NB4 (cell line): ENCODE measurements around the gene SHISA6.

Experiments used
- POLR2A ChIP-seq: IDR thresholded peaks from 2 replicates; pipeline ENCODE4 v1.6.1; 2011; ENCODE audit warnings: mild to moderate bottlenecking; ENCODE audit not compliant: insufficient read length; ENCODE audit errors: extremely low read depth
- TF ChIP-seq, protein P1 (sequence below): IDR thresholded peaks from one replicate; pipeline ENCODE4 v1.5.1; 2012; ENCODE audit warnings: low read depth, low read length

DNA sequence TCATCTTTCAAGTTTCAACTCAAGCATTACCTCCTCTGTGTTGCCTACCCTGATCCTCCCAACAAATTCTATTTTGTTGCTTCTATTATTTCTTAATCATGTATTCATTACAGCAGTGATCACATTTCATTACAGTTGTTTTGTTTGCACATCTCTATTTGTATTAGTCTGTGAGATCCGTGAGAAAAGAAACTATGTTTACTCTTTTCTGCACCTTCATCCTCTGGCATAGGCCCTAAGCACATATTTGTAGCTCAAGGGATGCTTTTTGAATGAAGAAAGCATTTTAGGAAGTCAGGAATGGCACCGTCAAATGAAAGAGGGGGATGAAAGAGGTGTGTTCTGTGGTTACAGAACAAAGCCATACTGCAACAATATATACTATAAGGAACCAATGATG, 110.5 kb downstream of the SHISA6 start:
- TF ChIP-seq, protein P1, sequence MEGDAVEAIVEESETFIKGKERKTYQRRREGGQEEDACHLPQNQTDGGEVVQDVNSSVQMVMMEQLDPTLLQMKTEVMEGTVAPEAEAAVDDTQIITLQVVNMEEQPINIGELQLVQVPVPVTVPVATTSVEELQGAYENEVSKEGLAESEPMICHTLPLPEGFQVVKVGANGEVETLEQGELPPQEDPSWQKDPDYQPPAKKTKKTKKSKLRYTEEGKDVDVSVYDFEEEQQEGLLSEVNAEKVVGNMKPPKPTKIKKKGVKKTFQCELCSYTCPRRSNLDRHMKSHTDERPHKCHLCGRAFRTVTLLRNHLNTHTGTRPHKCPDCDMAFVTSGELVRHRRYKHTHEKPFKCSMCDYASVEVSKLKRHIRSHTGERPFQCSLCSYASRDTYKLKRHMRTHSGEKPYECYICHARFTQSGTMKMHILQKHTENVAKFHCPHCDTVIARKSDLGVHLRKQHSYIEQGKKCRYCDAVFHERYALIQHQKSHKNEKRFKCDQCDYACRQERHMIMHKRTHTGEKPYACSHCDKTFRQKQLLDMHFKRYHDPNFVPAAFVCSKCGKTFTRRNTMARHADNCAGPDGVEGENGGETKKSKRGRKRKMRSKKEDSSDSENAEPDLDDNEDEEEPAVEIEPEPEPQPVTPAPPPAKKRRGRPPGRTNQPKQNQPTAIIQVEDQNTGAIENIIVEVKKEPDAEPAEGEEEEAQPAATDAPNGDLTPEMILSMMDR = no peak
- TF ChIP-seq POLR2A = no peak
